AG04449 (cell line): ENCODE data around the gene NAA10.
A peak's percentile ranks its signal among the peaks of the same experiment; 100 is the strongest.

Experiments
- CTCF ChIA-PET: fragments of 350-600 bp; formaldehyde crosslinking; extraction: SDS; loops from one replicate; lab custom pipeline; 2021; ENCODE audit warnings: antibody characterized with exemption; lab: Yijun Ruan, JAX
- POLR2A ChIA-PET: fragments of 400-600, 350-600 bp; formaldehyde crosslinking; extraction: SDS; loops from one replicate; lab custom pipeline; 2020; ENCODE audit warnings: antibody characterized with exemption, inconsistent platforms; lab: Yijun Ruan, JAX
- DNase-seq: peaks from one replicate; pipeline ENCODE4 v3.0.0-alpha.2; 2010; ENCODE audit warnings: low read depth, low spot score
- H3K4me3 ChIP-seq: 2 replicates; pipeline ENCODE4 v1.5.1; 2011; ENCODE audit warnings: low read depth, mild to moderate bottlenecking, control low read depth, low read length
- TF ChIP-seq, protein P1 (sequence below): IDR thresholded peaks from one replicate; pipeline ENCODE4 v1.5.1; 2011; ENCODE audit warnings: mild to moderate bottlenecking, moderate library complexity, low read length, control low read depth, inconsistent platforms; ENCODE audit not compliant: insufficient read depth; ENCODE audit errors: missing control alignments

Gene NAA10

DNA sequence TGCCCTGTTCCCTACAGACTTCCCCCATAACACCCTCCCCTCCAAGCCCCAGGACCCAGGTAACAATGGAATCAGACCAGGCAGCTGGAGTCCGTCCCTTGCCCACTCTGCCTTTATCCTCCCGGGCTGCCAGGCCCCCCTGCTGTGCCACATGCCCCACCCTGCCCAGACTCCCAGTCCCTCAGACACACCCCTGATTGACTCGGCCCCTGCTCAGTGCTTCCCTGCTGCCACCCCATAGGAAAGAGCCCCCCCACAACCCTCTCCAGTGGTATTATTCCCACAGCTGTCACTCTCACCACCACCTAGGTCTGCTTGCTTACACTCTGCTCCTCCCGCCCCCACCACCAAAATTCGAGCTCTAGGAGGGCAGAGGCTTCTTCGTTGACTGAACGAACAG, 4.7 kb upstream of the NAA10 start:
- POLR2A ChIA-PET = no interaction called here
- CTCF ChIA-PET = interaction anchor here (1.3 to 4.8 kb wide), 3 partner anchors 8 to 173 kb away, joined by 3 to 53 read pairs (median 3); no protein-coding TSS in a partner anchor
- TF ChIP-seq, protein P1, sequence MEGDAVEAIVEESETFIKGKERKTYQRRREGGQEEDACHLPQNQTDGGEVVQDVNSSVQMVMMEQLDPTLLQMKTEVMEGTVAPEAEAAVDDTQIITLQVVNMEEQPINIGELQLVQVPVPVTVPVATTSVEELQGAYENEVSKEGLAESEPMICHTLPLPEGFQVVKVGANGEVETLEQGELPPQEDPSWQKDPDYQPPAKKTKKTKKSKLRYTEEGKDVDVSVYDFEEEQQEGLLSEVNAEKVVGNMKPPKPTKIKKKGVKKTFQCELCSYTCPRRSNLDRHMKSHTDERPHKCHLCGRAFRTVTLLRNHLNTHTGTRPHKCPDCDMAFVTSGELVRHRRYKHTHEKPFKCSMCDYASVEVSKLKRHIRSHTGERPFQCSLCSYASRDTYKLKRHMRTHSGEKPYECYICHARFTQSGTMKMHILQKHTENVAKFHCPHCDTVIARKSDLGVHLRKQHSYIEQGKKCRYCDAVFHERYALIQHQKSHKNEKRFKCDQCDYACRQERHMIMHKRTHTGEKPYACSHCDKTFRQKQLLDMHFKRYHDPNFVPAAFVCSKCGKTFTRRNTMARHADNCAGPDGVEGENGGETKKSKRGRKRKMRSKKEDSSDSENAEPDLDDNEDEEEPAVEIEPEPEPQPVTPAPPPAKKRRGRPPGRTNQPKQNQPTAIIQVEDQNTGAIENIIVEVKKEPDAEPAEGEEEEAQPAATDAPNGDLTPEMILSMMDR = no peak
- no peak for DNase-seq
- H3K4me3 ChIP-seq = no peak overlapping the region

DNA sequence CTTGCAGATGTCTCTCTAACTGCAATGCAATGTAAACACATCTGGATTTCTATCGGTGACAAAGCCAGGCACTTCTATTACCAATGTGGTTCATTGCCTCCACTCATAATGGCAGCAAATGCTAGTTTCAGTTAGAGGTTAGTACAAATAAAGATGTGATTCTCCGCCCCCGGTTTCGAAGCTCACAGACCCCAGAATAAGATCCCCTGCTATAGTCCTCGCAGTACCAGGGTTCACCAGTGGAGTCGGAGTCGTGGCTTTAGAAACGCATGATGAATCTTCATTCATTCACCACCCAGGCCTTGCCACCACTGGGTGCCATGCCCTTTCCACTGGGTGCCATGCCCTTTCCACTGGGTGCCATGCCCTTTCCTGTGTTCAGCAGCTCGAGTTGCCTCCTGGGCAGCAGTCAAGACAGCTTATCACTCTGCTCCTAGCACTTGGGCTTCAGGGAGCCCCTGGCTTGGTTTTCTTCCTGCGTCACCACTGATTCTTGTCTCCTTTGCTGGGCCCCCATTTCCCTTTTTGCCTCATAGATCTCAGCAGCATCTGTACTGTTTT, 3.5 kb upstream of the NAA10 start:
- POLR2A ChIA-PET = no interaction called here
- TF ChIP-seq, protein P1 = no peak
- H3K4me3 ChIP-seq = no peak overlapping the region
- CTCF ChIA-PET = interaction anchor here (4.8 kb wide), 1 partner anchor 10 kb away, joined by 53 read pairs; no protein-coding TSS in a partner anchor
- DNase-seq = no peak

DNA sequence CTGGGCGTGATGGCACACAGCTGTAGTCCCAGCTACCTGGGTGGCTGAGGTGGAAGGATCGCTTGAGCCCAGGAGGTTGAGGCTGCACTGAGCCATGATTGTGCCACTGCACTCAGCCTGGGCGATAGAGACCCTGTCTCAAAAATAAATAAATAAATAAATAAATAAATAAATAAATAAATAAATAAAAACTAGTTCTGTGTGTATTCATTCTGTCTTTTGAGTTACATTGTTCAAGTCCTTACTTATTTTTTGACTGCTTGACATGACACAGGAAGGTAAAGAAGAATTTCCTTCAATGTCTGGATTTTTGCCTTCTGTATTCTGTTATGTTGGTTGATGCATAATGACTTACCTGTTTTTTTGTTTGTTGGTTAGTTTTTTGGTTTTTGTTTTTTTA, 2.2 kb upstream of the NAA10 start:
- no peak overlapping the region for H3K4me3 ChIP-seq
- DNase-seq = no peak
- TF ChIP-seq, protein P1 = no peak
- ChIA-PET CTCF (interaction anchor here (4.8 kb wide), 1 partner anchor 11 kb away, joined by 53 read pairs; no protein-coding TSS in a partner anchor), POLR2A (no interaction called here)

DNA sequence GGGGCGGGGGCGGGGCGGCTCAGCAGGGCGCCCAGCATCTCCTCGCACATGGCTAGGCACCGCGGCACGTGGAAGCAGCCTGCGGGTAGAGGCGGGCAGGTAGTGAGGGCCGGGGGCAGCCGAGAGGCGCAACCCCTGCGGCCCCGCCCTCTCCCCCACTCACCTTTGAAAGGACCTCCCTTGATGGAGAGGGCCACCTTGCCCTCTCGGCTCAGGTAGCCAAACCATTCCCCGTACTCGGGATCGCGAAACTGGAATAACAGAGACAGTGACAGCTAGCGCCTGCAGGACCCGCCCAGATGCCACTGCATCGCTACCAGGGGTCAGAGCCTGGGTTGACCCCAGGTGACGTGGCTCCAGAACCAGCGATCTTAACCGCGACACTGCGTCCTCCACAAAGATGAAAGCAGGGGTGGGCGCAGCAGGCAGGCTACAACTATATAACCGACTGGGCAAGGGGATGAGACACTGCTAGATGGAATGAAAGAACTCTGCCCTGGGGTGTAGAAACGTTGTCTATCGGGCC, 552 bp upstream of the NAA10 start:
- ChIA-PET POLR2A (interaction anchor here (2.1 kb wide), 1 partner anchor 141 kb away, joined by 8 read pairs; the partner anchor contains the start of genes IDH3G and SSR4), CTCF (interaction anchor here (0.8 to 4.8 kb wide), 4 partner anchors 11 to 15 kb away, joined by 3 to 53 read pairs (median 14); no protein-coding TSS in a partner anchor)
- DNase-seq = no peak
- H3K4me3 ChIP-seq = peak overlapping the region; percentile 49
- TF ChIP-seq, protein P1 = no peak

DNA sequence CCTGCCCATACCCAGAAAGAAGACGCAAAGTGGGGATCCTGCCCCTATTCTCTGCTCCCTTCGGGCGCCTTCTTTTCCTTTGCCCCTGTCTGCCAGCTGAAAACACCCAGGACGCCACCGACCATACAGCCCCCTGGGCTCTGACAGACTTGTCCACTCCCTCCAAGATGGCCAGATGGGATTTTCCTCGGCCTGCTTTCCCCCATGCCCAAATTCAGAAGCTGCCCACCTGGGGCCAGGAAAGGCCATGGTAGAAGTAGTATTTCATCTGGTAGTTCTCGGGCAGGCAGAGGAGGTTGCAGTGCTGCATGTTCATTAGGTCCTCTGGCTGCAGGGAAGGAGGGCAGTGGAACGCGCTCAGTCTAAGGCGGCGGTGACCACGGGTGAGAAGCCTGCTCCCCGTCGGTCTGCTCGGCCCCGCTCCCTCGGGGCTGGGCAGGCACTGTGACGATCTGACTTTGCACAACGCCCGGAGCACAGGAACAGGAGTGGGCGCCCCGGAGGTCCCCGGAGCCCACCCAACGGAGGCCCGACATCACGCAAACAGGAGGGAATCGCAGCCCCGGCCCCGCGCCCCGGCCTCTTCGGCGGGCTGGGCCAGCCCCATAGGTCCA, 582 bp downstream of the NAA10 start:
- TF ChIP-seq, protein P1 = no peak
- CTCF ChIA-PET = interaction anchor here (0.8 to 3.4 kb wide), 4 partner anchors 11 to 174 kb away, joined by 3 to 24 read pairs (median 4); no protein-coding TSS in a partner anchor
- H3K4me3 ChIP-seq = peak overlapping the region; percentile 68
- POLR2A ChIA-PET = interaction anchor here (0.8 to 2.1 kb wide), 3 partner anchors 9 to 140 kb away, joined by 3 to 8 read pairs (median 3); partner anchors contain the start of genes IDH3G and SSR4
- no peak for DNase-seq

DNA sequence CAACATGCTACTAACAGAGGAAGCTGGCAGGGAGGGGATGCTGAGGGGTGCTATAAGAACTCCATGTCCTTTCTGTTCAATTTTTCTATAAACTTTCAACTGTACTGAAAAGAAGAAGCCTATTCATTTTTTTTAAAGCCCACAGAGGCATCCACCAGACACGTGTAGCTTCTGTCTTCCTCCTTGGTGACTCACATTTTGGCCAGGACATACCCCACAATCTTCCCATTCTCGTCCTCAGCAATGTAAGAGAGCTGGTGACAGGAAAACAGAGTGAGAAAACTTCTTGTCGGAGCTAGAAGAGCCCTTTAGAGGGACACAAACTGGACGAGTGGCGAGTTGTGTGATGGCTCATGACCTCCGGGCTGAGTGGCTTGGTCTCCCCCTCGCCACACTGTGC, 1.1 kb downstream of the NAA10 start:
- TF ChIP-seq, protein P1 = no peak
- no peak for DNase-seq
- CTCF ChIA-PET = interaction anchor here (0.8 to 3.4 kb wide), 3 partner anchors 11 to 173 kb away, joined by 3 to 24 read pairs (median 4); no protein-coding TSS in a partner anchor
- POLR2A ChIA-PET = interaction anchor here (0.8 to 2.1 kb wide), 3 partner anchors 8 to 139 kb away, joined by 3 to 8 read pairs (median 3); partner anchors contain the start of genes IDH3G and SSR4
- H3K4me3 ChIP-seq = peak overlapping the region; percentile 68
